ENCODE measurements around the gene FAM124B. TPM values are rescaled to one million over a fixed set of nuclear protein-coding genes. Genes with fewer than 3 reads are reported as not detected.

Gene FAM124B
- polyA plus RNA-seq, 3 donors: 1.8 to 2.1 (median 2.0) TPM

GRCh38 chr2:224449212-224450147, 47.6 kb upstream of the FAM124B start:
- Histone ChIP-seq H4K20me1 (ENCODE audit: insufficient read depth, low read length) (no peaks in the 10 kb centered on the region), H3K9ac (ENCODE audit: insufficient read depth, low read length, poor library complexity, severe bottlenecking) (no peak overlapping the region)
- WGBS (ENCODE audit: insufficient coverage): 14% methylated on average over 2 of the region's 4 CpGs

GRCh38 chr2:224448236-224448635, 46.3 kb upstream of the FAM124B start:
- Mint-ChIP-seq H3K4me3 (no peak overlapping the region), H3K9me3 (no peaks in the 10 kb centered on the region), H3K27me3 (ENCODE audit: low read depth in 3 of 3) (peaks cover 3 to 16% (median 3%) of the 10 kb centered on the region in 3 donors), H3K27ac (no peak overlapping the region), H3K4me1 (peaks cover 10% of the 10 kb centered on the region), H3K36me3 (no peaks in the 10 kb centered on the region)
- H3K4me1 ChIP-seq (ENCODE audit: control insufficient read depth in 1 of 2, insufficient read depth in 2 of 2, low read length in 2 of 2): no peaks in the 10 kb centered on the region
- H3K36me3 ChIP-seq (replicated peaks in 1 of 2; ENCODE audit: control insufficient read depth in 1 of 2, insufficient read depth in 2 of 2, low read length in 2 of 2): no peaks in the 10 kb centered on the region
- no peaks in the 10 kb centered on the region for H3K79me2 ChIP-seq (ENCODE audit: insufficient read depth, low read length)
- H2AFZ ChIP-seq (ENCODE audit: insufficient read depth, low read depth, low read length, poor library complexity, severe bottlenecking): no peak overlapping the region
- DNase-seq: no peak
- H3K9ac ChIP-seq (ENCODE audit: insufficient read depth, low read length, poor library complexity, severe bottlenecking): no peak overlapping the region
- no peaks in the 10 kb centered on the region for H3K9me3 ChIP-seq (replicated peaks in 1 of 2; ENCODE audit: control insufficient read depth in 1 of 2, insufficient read depth in 1 of 2, low read length in 2 of 2)
- intact Hi-C loops (cut with micrococcal nuclease): no loop called here
- WGBS (ENCODE audit: insufficient coverage): no CpG with 5 or more reads among the region's 1 CpG
- TF ChIP-seq CTCF (IDR thresholded peaks at IDR 0.05): no peak
- no peaks in the 10 kb centered on the region for H3K27me3 ChIP-seq (ENCODE audit: control insufficient read depth in 2 of 2, insufficient read depth in 2 of 2, low read length in 2 of 2)
- no peak overlapping the region for H3K27ac ChIP-seq (ENCODE audit: low read depth in 1 of 2, low read length in 2 of 2)
- no peak overlapping the region for H3K4me2 ChIP-seq (replicated peaks; ENCODE audit: extremely low read depth, low read length, poor library complexity, severe bottlenecking)
- no peaks in the 10 kb centered on the region for H4K20me1 ChIP-seq (ENCODE audit: insufficient read depth, low read length)
- H3K4me3 ChIP-seq (replicated peaks in 1 of 3; ENCODE audit: low read depth in 2 of 3, low read length in 3 of 3): no peak overlapping the region

More at GRCh38 chr2:224449212-224450147, 47.6 kb upstream of the FAM124B start:
- no peaks in the 10 kb centered on the region for H3K36me3 Mint-ChIP-seq
- no peaks in the 10 kb centered on the region for H3K9me3 Mint-ChIP-seq
- no peaks in the 10 kb centered on the region for H3K36me3 ChIP-seq (replicated peaks in 1 of 2; ENCODE audit: control insufficient read depth in 1 of 2, insufficient read depth in 2 of 2, low read length in 2 of 2)
- no peaks in the 10 kb centered on the region for H3K27me3 ChIP-seq (ENCODE audit: control insufficient read depth in 2 of 2, insufficient read depth in 2 of 2, low read length in 2 of 2)
- H3K4me1 ChIP-seq (ENCODE audit: control insufficient read depth in 1 of 2, insufficient read depth in 2 of 2, low read length in 2 of 2): no peaks in the 10 kb centered on the region
- no peaks in the 10 kb centered on the region for H3K4me1 Mint-ChIP-seq
- no peaks in the 10 kb centered on the region for H3K79me2 ChIP-seq (ENCODE audit: insufficient read depth, low read length)
- no peak overlapping the region for H3K27ac ChIP-seq (ENCODE audit: low read depth in 1 of 2, low read length in 2 of 2)
- H3K9me3 ChIP-seq (replicated peaks in 1 of 2; ENCODE audit: control insufficient read depth in 1 of 2, insufficient read depth in 1 of 2, low read length in 2 of 2): no peaks in the 10 kb centered on the region
- no peak overlapping the region for H3K4me3 ChIP-seq (replicated peaks in 1 of 3; ENCODE audit: low read depth in 2 of 3, low read length in 3 of 3)
- H3K27ac Mint-ChIP-seq: no peak overlapping the region
- intact Hi-C loops (cut with micrococcal nuclease): loop anchor here (2.0 to 5.0 kb wide), 2 partner anchors 87 to 92 kb away; no protein-coding TSS in a partner anchor
- H2AFZ ChIP-seq (ENCODE audit: insufficient read depth, low read depth, low read length, poor library complexity, severe bottlenecking): no peak overlapping the region
- no peak overlapping the region for H3K4me2 ChIP-seq (replicated peaks; ENCODE audit: extremely low read depth, low read length, poor library complexity, severe bottlenecking)
- DNase-seq: peak; percentile 21 to 44 (median 39)
- no peak overlapping the region for H3K4me3 Mint-ChIP-seq
- peaks cover 0 to 11% (median 0%) of the 10 kb centered on the region in 3 donors for H3K27me3 Mint-ChIP-seq (ENCODE audit: low read depth in 3 of 3)
- peak; percentile 73 for TF ChIP-seq CTCF (IDR thresholded peaks at IDR 0.05)
